ENCODE results near the gene SLC17A8. TPM values are rescaled to one million over a fixed set of nuclear protein-coding genes. Genes with fewer than 3 reads are reported as not detected.

SLC17A8 gene
- total and polyA plus RNA-seq, 4 donors = 0.08 to 3.9 (median 0.24) TPM

DNA sequence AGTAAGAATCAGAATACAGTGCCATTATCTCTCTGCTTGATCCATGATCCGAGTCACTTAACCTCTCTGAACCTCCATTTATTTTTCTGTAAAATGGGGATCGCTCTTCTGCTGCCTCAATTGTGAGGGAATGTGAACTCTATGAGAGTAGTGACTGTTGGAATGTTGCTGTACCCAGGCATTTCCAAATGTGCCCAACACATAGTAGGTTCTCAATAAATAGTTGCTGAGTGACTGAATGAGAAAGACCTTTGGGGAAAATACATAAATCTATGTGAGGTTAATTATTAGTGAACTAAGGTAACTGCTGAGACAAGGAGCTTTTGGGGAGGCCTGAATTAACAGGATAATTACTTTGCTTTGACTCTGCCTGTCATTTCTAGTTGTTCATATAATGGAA lies 82.9 kb downstream of the SLC17A8 start:
- no peak for TF ChIP-seq JUND (IDR thresholded peaks at IDR 0.05)
- TF ChIP-seq FOXA1 (IDR thresholded peaks at IDR 0.05) = no peak
- no peak for TF ChIP-seq HNF4G (IDR thresholded peaks at IDR 0.05)
- TF ChIP-seq YY1 (IDR thresholded peaks at IDR 0.05) = no peak
- no peak for TF ChIP-seq RXRA (IDR thresholded peaks at IDR 0.05)
- TF ChIP-seq, protein P1, sequence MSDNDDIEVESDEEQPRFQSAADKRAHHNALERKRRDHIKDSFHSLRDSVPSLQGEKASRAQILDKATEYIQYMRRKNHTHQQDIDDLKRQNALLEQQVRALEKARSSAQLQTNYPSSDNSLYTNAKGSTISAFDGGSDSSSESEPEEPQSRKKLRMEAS (IDR thresholded peaks at IDR 0.05) = no peak
- TF ChIP-seq FOXA2 (IDR thresholded peaks at IDR 0.05) = no peak
- TF ChIP-seq, protein P2, sequence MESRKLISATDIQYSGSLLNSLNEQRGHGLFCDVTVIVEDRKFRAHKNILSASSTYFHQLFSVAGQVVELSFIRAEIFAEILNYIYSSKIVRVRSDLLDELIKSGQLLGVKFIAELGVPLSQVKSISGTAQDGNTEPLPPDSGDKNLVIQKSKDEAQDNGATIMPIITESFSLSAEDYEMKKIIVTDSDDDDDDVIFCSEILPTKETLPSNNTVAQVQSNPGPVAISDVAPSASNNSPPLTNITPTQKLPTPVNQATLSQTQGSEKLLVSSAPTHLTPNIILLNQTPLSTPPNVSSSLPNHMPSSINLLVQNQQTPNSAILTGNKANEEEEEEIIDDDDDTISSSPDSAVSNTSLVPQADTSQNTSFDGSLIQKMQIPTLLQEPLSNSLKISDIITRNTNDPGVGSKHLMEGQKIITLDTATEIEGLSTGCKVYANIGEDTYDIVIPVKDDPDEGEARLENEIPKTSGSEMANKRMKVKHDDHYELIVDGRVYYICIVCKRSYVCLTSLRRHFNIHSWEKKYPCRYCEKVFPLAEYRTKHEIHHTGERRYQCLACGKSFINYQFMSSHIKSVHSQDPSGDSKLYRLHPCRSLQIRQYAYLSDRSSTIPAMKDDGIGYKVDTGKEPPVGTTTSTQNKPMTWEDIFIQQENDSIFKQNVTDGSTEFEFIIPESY (IDR thresholded peaks at IDR 0.05) = no peak
- no peak for TF ChIP-seq HNF4A (conservative IDR thresholded peaks at IDR 0.05)
- TF ChIP-seq, protein P3, sequence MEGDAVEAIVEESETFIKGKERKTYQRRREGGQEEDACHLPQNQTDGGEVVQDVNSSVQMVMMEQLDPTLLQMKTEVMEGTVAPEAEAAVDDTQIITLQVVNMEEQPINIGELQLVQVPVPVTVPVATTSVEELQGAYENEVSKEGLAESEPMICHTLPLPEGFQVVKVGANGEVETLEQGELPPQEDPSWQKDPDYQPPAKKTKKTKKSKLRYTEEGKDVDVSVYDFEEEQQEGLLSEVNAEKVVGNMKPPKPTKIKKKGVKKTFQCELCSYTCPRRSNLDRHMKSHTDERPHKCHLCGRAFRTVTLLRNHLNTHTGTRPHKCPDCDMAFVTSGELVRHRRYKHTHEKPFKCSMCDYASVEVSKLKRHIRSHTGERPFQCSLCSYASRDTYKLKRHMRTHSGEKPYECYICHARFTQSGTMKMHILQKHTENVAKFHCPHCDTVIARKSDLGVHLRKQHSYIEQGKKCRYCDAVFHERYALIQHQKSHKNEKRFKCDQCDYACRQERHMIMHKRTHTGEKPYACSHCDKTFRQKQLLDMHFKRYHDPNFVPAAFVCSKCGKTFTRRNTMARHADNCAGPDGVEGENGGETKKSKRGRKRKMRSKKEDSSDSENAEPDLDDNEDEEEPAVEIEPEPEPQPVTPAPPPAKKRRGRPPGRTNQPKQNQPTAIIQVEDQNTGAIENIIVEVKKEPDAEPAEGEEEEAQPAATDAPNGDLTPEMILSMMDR (IDR thresholded peaks at IDR 0.05; ENCODE audit: low read depth, low read length, missing input control) = no peak
- no peak for TF ChIP-seq SP1 (IDR thresholded peaks at IDR 0.05)
- TF ChIP-seq, protein P4, sequence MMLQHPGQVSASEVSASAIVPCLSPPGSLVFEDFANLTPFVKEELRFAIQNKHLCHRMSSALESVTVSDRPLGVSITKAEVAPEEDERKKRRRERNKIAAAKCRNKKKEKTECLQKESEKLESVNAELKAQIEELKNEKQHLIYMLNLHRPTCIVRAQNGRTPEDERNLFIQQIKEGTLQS (IDR thresholded peaks at IDR 0.05) = no peak
- no peak for TF ChIP-seq TAF1 (conservative IDR thresholded peaks at IDR 0.05)
- no peak for TF ChIP-seq NR2F2 (IDR thresholded peaks at IDR 0.05)
- no peaks in the 10 kb centered on the region for H3K9me3 ChIP-seq (ENCODE audit: control insufficient read depth in 4 of 4, low read length in 3 of 4)
- peak overlapping the region; percentile 30 to 38 for H3K27ac ChIP-seq (ENCODE audit: low read depth in 1 of 2, low read length in 2 of 2)
- DNase-seq (ENCODE audit: low spot score) = no peak
- no peak overlapping the region for H3K9ac ChIP-seq (ENCODE audit: low read depth in 1 of 2, low read length in 2 of 2)
- H3K4me3 ChIP-seq (ENCODE audit: low read depth in 1 of 3, low read length in 3 of 3) = no peak overlapping the region
- H3K27me3 ChIP-seq (ENCODE audit: control insufficient read depth in 4 of 4, insufficient read depth in 4 of 4, low read length in 3 of 4) = no peaks in the 10 kb centered on the region
- H3K4me1 ChIP-seq (ENCODE audit: control insufficient read depth in 4 of 4, insufficient read depth in 4 of 4, low read length in 3 of 4) = peaks cover 5 to 49% (median 45%) of the 10 kb centered on the region in 4 donors
- H3K36me3 ChIP-seq (ENCODE audit: control insufficient read depth in 4 of 4, insufficient read depth in 3 of 4, low read depth in 1 of 4, low read length in 3 of 4) = no peaks in the 10 kb centered on the region
- 94% methylated on average over 2 of the region's 2 CpGs for WGBS

DNA sequence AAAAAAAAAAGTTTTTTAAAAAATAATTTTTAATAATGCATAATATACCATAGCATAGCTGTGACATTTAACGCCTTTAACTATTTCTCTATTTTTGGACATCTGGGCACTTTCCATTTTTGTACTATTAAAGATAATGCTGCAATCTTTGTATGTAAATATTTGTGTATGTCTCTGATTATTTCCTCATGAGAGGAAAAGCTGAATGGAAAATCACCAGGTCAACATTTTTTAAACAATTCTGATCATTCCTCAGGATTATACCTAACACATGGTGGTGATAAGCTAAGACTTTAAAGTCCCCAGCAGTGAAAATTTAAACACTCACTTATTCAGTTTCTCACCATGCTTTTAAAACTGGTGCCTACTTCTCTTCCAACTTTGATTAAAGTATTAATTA lies 85.5 kb downstream of the SLC17A8 start:
- Histone ChIP-seq H3K27me3 (ENCODE audit: control insufficient read depth in 4 of 4, insufficient read depth in 4 of 4, low read length in 3 of 4) (no peaks in the 10 kb centered on the region), H3K9ac (ENCODE audit: low read depth in 1 of 2, low read length in 2 of 2) (no peak overlapping the region), H3K9me3 (ENCODE audit: control insufficient read depth in 4 of 4, low read length in 3 of 4) (no peaks in the 10 kb centered on the region), H3K27ac (ENCODE audit: low read depth in 1 of 2, low read length in 2 of 2) (peak overlapping the region in 1 of 2 donors; percentile 19), H3K36me3 (ENCODE audit: control insufficient read depth in 4 of 4, insufficient read depth in 3 of 4, low read depth in 1 of 4, low read length in 3 of 4) (no peaks in the 10 kb centered on the region), H3K4me3 (ENCODE audit: low read depth in 1 of 3, low read length in 3 of 3) (no peak overlapping the region), H3K4me1 (ENCODE audit: control insufficient read depth in 4 of 4, insufficient read depth in 4 of 4, low read length in 3 of 4) (peaks cover 2 to 38% (median 34%) of the 10 kb centered on the region in 4 donors)
- 37% methylated on average over 1 of the region's 1 CpG for WGBS
- DNase-seq (ENCODE audit: low spot score) = no peak
- peak; percentile 39 for TF ChIP-seq SP1 (IDR thresholded peaks at IDR 0.05)
- no peak for TF ChIP-seq NR2F2 (IDR thresholded peaks at IDR 0.05)
- TF ChIP-seq, protein P3 (IDR thresholded peaks at IDR 0.05; ENCODE audit: low read depth, low read length, missing input control) = no peak
- no peak for TF ChIP-seq YY1 (IDR thresholded peaks at IDR 0.05)
- no peak for TF ChIP-seq FOXA1 (IDR thresholded peaks at IDR 0.05)
- TF ChIP-seq TAF1 (conservative IDR thresholded peaks at IDR 0.05) = no peak
- no peak for TF ChIP-seq GABPA (IDR thresholded peaks at IDR 0.05 in 1 of 2, conservative IDR thresholded peaks at IDR 0.05 in 1 of 2)
- TF ChIP-seq RXRA (IDR thresholded peaks at IDR 0.05) = peak in 1 of 2 donors; percentile 26
- peak; percentile 4 to 33 for TF ChIP-seq HNF4A (conservative IDR thresholded peaks at IDR 0.05)
- TF ChIP-seq, protein P4 (IDR thresholded peaks at IDR 0.05) = no peak
- TF ChIP-seq, protein P1 (IDR thresholded peaks at IDR 0.05) = peak; percentile 47
- TF ChIP-seq RAD21 (IDR thresholded peaks at IDR 0.05) = peak in 1 of 2 donors; percentile 6
- no peak for TF ChIP-seq FOXA2 (IDR thresholded peaks at IDR 0.05)
- TF ChIP-seq JUND (IDR thresholded peaks at IDR 0.05) = peak in 1 of 2 donors; percentile 20
- TF ChIP-seq, protein P5, sequence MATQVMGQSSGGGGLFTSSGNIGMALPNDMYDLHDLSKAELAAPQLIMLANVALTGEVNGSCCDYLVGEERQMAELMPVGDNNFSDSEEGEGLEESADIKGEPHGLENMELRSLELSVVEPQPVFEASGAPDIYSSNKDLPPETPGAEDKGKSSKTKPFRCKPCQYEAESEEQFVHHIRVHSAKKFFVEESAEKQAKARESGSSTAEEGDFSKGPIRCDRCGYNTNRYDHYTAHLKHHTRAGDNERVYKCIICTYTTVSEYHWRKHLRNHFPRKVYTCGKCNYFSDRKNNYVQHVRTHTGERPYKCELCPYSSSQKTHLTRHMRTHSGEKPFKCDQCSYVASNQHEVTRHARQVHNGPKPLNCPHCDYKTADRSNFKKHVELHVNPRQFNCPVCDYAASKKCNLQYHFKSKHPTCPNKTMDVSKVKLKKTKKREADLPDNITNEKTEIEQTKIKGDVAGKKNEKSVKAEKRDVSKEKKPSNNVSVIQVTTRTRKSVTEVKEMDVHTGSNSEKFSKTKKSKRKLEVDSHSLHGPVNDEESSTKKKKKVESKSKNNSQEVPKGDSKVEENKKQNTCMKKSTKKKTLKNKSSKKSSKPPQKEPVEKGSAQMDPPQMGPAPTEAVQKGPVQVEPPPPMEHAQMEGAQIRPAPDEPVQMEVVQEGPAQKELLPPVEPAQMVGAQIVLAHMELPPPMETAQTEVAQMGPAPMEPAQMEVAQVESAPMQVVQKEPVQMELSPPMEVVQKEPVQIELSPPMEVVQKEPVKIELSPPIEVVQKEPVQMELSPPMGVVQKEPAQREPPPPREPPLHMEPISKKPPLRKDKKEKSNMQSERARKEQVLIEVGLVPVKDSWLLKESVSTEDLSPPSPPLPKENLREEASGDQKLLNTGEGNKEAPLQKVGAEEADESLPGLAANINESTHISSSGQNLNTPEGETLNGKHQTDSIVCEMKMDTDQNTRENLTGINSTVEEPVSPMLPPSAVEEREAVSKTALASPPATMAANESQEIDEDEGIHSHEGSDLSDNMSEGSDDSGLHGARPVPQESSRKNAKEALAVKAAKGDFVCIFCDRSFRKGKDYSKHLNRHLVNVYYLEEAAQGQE (IDR thresholded peaks at IDR 0.05) = no peak
- TF ChIP-seq EGR1 (IDR thresholded peaks at IDR 0.05; ENCODE audit: low read depth in 2 of 2) = peak in 1 of 2 donors; percentile 38
- no peak for TF ChIP-seq HNF4G (IDR thresholded peaks at IDR 0.05)

All from liver (tissue), 9 donors.